GM20431 (cell line): ENCODE results near the gene RBBP4.
"Not testable (repeated sequence)": the region's sequence is repeated elsewhere in the genome, so short reads cannot be mapped to it uniquely, and the experiment has no call there.

Experiments used
- in situ Hi-C: fragments of 300-500 bp; cut with MseI, MboI; formaldehyde crosslinking; loops from one replicate; pipeline ENCODE4 v1.15.0; 2020; ENCODE audit warnings: low sequenced_read_pairs; ENCODE audit not compliant: unreplicated experiment

The RBBP4 gene

GRCh38 chr1:32636914-32637645 lies 13.9 kb upstream of the RBBP4 start:
- in situ Hi-C loops: no loop called here

GRCh38 chr1:32639489-32640075 lies 11.4 kb upstream of the RBBP4 start:
- in situ Hi-C loops: no loop called here

GRCh38 chr1:32642292-32642827 lies 8.6 kb upstream of the RBBP4 start:
- in situ Hi-C loops: not testable (repeated sequence)

GRCh38 chr1:32644426-32644825 lies 6.6 kb upstream of the RBBP4 start:
- in situ Hi-C loops: no loop called here

- in situ Hi-C loops: no loop called here
Observed at GRCh38 chr1:32647308-32648134, 3.5 kb upstream of the RBBP4 start.

GRCh38 chr1:32650248-32650751 lies 708 bp upstream of the RBBP4 start, which contains the start of gene ZBTB8OS:
Gene ZBTB8OS, minus strand, starts transcription at chr1:32650550. Its CDS starts 21 bp downstream, at chr1:32650529.
- in situ Hi-C loops: no loop called here

- in situ Hi-C loops: no loop called here
Observed at GRCh38 chr1:32651461-32652073, 559 bp downstream of the RBBP4 start.

GRCh38 chr1:32652244-32652962 lies 1.4 kb downstream of the RBBP4 start:
- in situ Hi-C loops: no loop called here

GRCh38 chr1:32659581-32659980 lies 8.6 kb downstream of the RBBP4 start:
- in situ Hi-C loops: no loop called here

GRCh38 chr1:32665915-32666314 lies 14.9 kb downstream of the RBBP4 start:
- in situ Hi-C loops: no loop called here

- in situ Hi-C loops: no loop called here
Observed at GRCh38 chr1:32666901-32667566, 16.0 kb downstream of the RBBP4 start.

- in situ Hi-C loops: not testable (repeated sequence)
Observed at GRCh38 chr1:32668716-32669115, 17.7 kb downstream of the RBBP4 start.

GRCh38 chr1:32676945-32677344 lies 25.9 kb downstream of the RBBP4 start:
- in situ Hi-C loops: no loop called here

- in situ Hi-C loops: not testable (repeated sequence)
Observed at GRCh38 chr1:32679993-32680392, 29.0 kb downstream of the RBBP4 start.

- in situ Hi-C loops: no loop called here
Observed at GRCh38 chr1:32680642-32681041, 29.6 kb downstream of the RBBP4 start.

- in situ Hi-C loops: no loop called here
Observed at GRCh38 chr1:32681509-32681908, 30.5 kb downstream of the RBBP4 start.

- in situ Hi-C loops: no loop called here
Observed at GRCh38 chr1:32681999-32682398, 31.0 kb downstream of the RBBP4 start.

- in situ Hi-C loops: no loop called here
Observed at GRCh38 chr1:32683397-32683796, 32.4 kb downstream of the RBBP4 start.
